ENCODE results near the gene MPPED1.

MPPED1 gene

DNA sequence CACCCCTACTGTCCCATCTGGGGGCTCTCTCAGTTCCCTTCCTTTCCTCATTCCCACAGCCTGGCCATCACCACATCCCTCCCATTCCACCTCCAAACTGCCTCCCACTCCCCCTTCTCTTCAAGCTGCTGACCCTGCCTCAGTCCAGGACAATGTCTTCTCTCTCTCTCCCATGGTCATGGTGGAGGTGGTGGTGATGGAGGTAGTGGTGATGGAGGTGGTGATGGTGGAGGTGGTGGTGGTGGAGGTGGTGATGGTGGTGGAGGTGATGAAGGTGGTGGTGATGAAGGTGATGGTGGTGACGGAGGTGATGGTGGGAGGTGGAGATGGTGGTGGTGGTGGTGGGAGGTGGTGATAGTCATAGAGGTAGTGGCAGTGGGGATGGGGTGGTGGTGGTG is 87.0 kb downstream of the MPPED1 start:
- DNase-seq (ENCODE audit: low read depth) = no peak

DNA sequence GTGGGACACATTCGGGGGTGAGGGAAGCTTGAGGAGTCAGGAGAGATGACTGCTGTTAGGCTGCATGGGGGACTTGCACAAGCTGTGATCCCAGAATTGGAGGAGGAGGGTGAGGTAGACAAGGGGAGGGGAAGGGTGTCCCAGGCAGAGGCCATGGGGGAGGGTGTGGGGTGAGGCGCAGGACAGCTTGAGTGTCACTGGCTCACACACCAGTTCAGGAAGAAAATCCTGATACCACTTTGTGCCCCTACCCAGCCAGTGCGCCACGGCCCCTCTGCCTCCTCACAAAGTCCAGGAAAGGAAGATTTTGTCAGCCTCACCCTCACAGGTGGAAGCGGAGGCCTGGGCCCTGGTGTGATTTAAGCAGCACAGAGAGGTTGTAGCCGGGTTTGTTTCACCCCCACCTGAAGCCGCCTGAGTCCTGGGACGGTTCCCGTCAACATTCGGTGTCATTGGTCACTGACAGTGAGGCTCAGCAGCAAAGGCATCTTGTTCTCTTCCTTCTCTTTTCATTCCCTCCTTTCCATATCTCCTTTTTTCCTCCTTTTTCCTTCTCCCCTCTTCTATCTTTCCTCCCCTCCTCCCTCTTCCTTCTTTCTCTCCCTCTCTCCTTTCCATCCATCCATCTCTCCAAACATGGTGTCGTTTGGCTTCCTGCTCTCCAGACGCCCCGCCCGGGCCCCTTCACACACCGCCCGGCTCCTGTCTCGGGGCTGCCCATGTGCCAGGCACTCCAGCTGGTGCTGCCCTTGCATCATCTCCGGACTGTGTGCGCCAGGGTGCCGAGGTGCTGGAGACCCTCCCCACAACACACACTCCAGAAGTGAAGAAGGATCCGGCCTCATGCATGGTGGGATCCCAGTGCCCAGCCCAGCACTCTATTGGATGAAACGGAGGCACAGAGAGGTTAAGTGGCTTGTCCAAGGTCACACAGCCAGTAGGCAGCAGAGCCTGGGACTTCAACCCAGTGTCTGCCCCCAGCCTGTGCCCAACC is 89.3 kb downstream of the MPPED1 start:
- DNase-seq (ENCODE audit: low read depth) = no peak

DNA sequence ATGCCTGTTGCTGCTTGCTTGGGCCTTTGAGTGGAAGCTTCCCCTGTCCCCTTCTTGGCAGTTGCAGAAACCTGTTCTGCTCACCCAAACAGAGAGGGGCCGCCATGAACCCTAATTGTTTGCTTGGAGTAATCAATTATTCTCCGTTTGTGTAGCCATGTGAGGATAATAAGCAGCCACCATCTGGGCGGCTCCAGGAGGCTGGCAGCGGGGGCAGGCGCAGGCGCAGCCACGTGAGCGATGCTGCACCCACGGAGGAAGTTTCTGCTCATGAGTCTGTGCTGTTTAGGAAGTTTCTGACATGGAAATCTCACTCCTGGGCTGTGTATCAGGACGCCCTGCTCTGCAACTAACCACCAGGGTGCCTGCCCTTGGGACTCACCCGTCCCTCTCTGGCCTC is 90.1 kb downstream of the MPPED1 start:
- no peak for DNase-seq (ENCODE audit: low read depth)

DNA sequence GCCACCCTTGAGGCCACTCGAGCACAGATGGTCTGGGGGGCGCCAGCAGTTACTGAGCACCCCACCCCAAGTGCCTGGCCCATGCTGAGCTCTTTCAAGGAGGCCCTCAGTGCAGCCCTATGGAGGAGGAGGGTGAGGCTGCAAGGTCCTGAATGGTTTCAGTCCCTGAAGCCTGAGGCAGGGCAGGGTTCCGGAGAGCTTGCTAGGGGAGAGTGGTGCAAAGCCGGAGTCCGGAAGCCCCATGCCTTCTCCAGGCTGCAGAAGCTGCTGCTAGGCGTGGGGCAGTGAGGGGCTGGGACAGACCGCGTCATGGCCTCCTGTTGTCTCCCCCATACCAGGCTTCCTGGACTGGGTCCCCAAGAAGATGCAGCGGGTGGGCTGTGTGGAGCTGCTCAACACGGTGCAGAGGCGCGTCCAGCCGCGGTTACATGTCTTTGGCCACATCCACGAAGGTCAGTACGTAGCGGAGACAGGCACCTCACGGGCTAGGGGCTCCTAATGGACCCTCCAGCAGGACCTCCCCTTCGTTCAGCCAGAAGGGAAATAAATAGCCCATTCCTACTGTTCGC is 90.6 kb downstream of the MPPED1 start:
- no peak for DNase-seq (ENCODE audit: low read depth)

GRCh38 chr22:43504068-43504467 is 92.3 kb downstream of the MPPED1 start:
- no peak for DNase-seq (ENCODE audit: low read depth)

- no peak for DNase-seq (ENCODE audit: low read depth)
Measured at GRCh38 chr22:43504666-43505261, 93.0 kb downstream of the MPPED1 start.

DNA sequence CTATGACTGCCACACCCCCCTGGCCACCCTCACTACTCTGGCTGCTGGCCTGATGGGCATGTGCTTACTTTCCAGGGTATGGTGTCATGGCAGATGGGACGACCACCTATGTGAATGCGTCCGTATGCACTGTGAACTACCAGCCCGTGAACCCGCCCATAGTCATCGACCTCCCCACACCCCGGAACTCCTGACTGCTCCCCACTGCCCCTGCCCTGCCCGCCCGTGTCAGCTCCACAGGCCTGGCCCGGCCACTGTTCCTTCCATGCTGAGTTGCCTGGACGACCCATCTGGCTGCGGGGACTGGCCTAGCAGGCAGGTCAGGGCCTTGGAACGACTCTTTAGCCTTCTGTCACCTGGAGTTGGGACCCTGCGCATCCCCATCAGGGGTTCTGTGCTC is 93.6 kb downstream of the MPPED1 start:
- DNase-seq (ENCODE audit: low read depth) = no peak

DNA sequence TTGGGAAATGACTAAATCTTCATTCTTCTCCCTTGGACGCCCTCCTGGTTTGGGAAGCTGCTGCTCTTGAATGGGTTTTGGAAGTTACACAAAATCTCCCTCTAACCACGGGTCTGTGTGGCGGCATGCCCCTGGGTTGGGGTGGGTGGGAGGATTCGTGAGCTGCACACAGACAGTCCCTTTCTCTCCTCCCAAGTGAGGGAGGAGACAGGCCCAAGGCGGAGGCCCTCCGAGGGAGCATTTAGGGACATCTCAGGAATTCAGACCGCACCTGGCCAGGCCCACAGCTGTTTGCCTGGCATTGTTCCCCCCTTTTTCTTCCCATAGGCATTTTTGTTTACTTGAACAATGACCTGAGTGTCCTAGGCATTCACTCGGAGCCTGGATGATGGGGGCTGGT is 94.1 kb downstream of the MPPED1 start:
- DNase-seq (ENCODE audit: low read depth) = no peak

DNA sequence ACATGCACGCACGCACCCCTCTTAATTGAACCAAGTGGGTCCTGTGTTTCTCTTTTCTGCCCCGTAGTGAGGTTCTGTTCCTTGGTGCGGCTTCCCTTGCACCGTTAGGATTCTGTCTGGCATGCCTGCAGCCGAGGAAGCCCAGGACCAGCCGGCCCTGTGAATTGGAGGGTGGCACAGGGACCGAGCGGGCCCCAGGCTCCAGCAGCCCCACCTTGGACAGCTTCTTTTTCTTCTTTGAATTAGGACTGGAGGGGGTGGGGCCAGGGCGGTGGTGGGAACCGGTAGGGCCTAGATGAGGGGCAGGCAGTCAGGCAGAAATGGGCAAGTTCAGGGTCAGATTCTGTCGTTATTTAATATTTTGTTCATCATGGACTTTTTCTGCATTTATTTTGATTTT is 94.7 kb downstream of the MPPED1 start:
- no peak for DNase-seq (ENCODE audit: low read depth)

GRCh38 chr22:43507235-43507634 is 95.4 kb downstream of the MPPED1 start:
- no peak for DNase-seq (ENCODE audit: low read depth)

GRCh38 chr22:43508489-43508888 is 96.7 kb downstream of the MPPED1 start:
- no peak for DNase-seq (ENCODE audit: low read depth)

DNA sequence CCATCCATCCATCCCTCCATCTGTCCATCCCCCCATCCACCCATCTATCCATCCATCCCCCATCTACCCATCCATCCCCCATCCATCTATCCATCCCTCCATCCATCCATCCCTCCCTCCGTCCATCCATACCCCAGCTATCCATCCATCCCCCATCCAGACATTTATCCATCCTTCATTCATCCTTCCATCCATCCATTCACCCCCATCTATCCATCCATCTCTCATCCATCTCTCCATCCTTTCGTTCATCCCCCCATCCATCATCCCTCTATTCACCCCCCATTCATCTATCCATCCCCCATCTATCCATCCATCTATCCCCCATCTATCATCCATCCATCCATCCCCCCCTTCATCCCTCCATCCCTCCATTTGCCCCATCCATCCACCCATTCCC is 97.5 kb downstream of the MPPED1 start:
- no peak for DNase-seq (ENCODE audit: low read depth)

DNA sequence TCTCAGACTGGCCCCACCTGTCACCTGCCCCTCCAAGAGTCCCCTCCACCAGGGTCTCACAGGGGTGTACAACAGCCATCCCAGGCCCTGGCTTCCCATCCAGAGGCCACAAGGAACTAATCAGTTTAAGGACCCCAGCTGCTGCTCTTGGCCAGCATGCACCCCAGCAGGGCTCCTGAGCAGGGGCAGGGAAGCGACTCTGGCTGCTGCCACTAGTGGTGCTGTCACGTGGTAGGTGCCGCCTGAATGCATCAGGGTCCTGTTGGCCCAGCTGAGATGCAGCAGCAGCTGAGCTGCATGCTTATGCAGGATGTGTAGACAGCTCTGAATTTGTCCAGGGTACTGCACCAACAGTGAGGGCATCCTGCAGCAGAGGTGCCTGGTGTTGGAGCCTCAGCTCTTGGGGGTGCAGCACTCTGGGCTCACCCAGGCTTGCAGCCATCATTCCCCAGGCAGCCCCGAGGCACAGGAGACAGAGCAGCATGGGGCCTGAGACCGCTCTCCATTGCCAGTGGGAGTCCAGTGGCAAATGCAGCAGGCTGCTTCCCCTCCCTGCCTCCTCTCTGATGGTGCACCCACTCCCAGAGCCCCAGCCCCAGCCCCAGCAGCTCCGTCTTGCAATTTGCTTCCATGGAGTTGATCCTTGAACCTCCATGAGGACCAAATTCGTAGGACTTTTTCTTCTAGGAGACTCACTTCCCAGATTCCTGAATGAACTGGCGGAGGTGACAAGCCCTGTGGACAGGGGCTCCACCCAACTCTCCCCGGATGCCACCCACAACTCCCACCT is 98.7 kb downstream of the MPPED1 start:
- DNase-seq (ENCODE audit: low read depth) = no peak

DNA sequence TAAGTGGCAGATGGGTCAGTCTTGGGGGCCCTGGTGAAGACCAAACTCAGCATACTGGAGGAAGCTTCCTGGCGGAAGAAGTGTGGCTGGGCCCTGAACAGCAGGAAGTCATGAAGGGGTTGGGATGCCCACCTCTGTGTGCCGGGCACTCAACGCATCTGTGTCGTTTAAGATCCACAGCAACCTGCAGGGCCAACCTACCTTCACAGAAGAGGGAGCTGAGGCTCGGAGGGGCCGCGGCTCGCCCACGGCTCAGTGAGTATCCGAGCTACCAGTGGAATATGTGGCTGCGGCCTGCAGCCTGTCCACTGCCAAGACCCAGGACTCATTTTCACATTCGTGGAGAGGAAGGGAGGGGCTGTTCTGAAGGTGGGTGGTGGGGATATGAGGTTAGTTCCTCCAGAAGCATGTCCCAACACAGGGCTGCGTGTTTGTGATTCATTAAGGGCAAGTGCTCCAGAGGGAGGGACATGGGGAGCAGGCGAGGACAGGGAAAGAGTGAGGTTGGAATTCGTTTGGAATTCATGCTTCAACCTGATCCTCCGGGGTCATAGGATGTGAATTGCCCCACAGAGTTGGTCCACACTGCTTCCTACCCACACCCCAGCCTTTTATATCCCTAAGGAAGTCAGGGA is 99.6 kb downstream of the MPPED1 start:
- no peak for DNase-seq (ENCODE audit: low read depth)

GRCh38 chr22:43512279-43512678 is 100.5 kb downstream of the MPPED1 start:
- DNase-seq (ENCODE audit: low read depth) = no peak

DNA sequence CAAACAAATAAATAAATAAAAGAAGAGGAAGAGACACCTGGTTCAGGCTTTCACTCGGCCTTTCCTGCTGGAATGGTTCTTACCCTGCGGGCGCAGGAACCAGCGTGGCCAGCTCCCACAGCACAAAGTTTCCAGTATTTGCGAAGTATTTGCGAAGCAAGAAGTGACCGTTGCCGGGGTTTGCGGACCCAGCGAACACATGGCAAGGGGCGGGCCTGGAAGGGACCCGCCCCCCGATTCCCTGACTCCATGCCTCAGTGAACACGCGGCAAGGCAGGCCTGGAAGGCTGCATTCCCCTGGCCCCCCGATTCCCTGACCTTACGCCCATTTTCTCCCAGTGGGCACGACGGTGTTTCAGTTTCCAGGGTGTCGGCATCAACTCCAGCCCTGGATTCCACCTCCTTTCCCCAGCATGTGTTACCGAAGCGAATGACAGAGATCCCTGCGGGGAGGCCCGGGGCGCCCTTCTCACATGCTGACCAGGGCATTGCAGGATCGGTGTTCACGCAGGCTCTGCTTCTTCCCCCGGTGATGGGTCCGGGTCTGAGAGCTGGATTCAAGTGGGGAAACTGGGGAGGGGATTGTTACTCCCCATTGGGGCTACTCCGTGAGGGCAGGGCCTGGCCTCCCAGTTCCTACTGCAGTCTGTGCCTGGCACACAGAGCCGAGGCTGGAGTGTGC is 102.8 kb downstream of the MPPED1 start:
- DNase-seq (ENCODE audit: low read depth) = no peak

GRCh38 chr22:43515411-43515810 is 103.6 kb downstream of the MPPED1 start:
- no peak for DNase-seq (ENCODE audit: low read depth)

- DNase-seq (ENCODE audit: low read depth) = no peak
Measured at GRCh38 chr22:43515902-43516301, 104.1 kb downstream of the MPPED1 start.

DNA sequence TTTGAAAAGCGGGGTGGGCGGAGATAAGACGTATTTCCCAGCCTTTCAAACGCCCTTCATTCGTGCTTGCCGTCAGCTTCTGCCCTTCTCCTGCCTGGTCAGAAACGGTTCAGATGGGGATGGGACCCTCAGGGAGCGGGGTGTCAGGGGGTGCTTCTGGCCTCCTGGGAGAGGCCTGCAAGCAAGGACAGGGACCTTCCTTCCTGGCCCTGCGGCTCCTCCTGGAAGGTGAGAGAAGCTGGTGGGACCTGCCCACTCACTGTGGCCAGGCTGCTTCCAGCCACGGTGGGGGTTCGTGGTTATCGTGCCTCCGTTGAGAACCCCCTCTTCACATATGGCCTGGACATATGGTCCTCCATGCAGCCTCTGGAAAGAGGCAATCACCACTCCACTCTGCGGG is 104.6 kb downstream of the MPPED1 start:
- DNase-seq (ENCODE audit: low read depth) = no peak

DNA sequence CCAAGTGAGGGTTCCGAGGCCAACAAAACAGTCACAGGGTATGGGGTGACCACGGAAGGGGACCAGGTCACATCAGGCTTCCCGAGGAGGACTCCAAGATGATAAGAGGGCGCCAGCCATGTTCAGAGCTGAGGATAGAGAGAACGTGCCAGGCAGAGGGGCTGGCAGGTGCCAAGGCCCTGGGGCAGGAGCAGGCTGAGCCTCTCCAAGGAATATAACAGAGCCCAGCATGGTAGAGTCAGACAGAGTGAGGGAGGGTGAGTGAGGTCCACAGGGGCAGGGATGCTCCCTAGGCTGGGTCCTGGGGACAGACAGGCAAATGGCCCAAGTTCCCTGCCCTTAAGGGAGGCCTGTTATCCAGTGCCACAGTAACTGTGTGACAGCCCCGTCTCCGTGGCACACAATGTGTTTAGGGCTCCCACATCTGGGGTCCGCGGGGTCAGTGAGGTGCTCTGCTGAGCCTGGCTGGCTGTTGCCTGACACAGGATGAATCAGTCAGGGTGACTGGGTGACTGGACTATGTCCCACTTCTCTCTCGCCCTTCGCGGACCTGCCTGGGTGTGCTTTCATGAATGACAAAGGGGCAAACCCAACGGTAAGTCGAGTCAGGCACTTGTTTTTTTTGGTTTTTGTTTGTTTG is 105.3 kb downstream of the MPPED1 start:
- DNase-seq (ENCODE audit: low read depth) = no peak

DNA sequence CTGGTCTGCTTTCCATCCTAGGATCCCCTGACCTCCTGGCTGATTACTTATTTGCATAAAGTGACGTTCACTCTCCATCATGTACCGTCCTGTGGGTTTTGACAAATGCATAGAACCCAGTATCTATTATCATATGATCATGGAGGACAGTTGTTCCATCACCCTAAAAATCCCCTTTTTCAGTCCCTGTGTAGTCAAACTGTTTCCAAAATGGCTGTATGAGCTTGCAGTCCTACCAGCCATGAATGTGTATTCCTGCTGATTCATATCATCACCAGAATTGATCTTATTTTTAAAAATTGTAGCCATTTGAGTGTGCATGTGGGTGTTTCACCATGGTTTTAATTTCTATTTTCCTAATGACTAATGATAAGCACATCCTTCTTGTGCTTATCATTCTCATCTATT is 108.8 kb downstream of the MPPED1 start:
- no peak for DNase-seq (ENCODE audit: low read depth)
